MG63 (cell line): Measurements from ENCODE around the gene ATXN7L2. TPM values are rescaled to one million over a fixed set of nuclear protein-coding genes. Genes with fewer than 3 reads are reported as not detected.
"Not testable (repeated sequence)": the region's sequence is repeated elsewhere in the genome, so short reads cannot be mapped to it uniquely, and the experiment has no call there.

Experiments used
- DNase-seq: peaks from one replicate; pipeline ENCODE4 v3.0.0-alpha.2; 2020
- H3K27me3 ChIP-seq: fragments of 250-450 bp; sonication (Bioruptor Pico); 2 replicates; pipeline ENCODE4 v1.5.1; 2020; ENCODE audit warnings: mild to moderate bottlenecking, moderate library complexity
- H3K36me3 ChIP-seq: fragments of 250-450 bp; sonication (Bioruptor Pico); 2 replicates; pipeline ENCODE4 v1.5.1; 2020; ENCODE audit warnings: mild to moderate bottlenecking, moderate library complexity
- H3K4me3 ChIP-seq: fragments of 250-450 bp; sonication (Bioruptor Pico); 2 replicates; pipeline ENCODE4 v1.5.1; 2020; ENCODE audit warnings: mild to moderate bottlenecking, moderate library complexity
- H3K9me3 ChIP-seq: fragments of 250-450 bp; sonication (Bioruptor Pico); 2 replicates; pipeline ENCODE4 v1.5.1; 2020; ENCODE audit warnings: mild to moderate bottlenecking, moderate library complexity
- total RNA-seq: library from RNA; depleted of rRNA; stranded (reverse); fragments of >200 nt; shearing (Covaris generic); gene quantifications from 2 replicates; pipeline ENCODE4 v1.2.3, GENCODE V29; 2014; ENCODE audit warnings: low replicate concordance; rRNA removed

Gene ATXN7L2
- total RNA-seq, result 3.9 and 10.4 TPM in 2 replicates

DNA sequence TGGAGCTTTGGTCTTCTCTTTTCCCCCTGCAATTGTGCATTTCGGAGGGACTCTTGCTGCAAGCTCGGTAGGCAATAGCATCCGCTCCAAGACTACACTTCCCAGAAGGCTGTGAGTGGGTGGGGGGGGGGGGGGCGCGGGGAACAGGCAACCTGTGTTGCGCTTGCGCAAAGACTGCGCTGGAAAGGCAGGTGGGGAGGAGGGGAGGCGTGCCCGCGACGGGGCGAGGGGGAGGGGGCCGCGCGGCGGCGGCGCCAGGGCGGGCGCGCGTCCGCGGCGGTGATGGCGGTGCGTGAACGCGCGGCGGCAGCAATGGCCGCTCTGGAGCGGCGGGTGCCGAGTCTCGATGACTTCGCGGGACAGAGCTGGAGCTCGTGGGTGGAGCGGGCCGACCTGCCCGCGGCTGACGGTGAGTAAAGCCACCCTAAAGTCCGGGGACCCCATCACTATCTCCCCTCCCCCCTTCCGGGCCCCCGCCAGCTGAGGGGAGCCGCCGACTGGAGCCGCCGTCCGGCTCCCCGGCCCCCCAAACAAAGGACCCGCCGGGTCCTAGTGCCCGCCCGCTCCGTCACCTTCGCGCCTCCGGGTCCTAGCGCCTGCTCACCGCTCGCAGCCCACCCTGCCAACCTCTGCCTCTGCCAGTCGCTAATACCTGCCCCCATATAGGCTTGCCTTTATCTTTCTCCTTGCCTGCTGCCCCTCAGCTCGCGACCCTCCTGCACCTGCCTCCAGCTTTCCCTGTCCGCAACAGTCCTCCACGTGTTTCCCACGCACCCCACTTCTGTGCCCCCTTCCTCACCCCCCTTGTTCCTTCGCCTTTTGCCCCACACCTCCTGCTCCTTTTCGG is at the start of gene ATXN7L2:
ATXN7L2 (plus strand) TSS at position 234 of the 847 bp plus-strand sequence; CDS start at position 283, 49 bp downstream.
- peaks cover 25% of the 10 kb centered on the region for H3K27me3 ChIP-seq

GRCh38 chr1:109434484-109434883 is 49.2 kb upstream of the ATXN7L2 start:
- Histone ChIP-seq H3K27me3 (no peaks in the 10 kb centered on the region), H3K9me3 (no peaks in the 10 kb centered on the region), H3K36me3 (no peaks in the 10 kb centered on the region), H3K4me3 (no peak overlapping the region)
- no peak for DNase-seq

More for the DNA sequence above, at the start of gene ATXN7L2:
- DNase-seq, result peak; percentile 96
- no peaks in the 10 kb centered on the region for H3K9me3 ChIP-seq
- peaks cover 28% of the 10 kb centered on the region for H3K36me3 ChIP-seq
- peak within 1 kb of the TSS; percentile 95 for H3K4me3 ChIP-seq

DNA sequence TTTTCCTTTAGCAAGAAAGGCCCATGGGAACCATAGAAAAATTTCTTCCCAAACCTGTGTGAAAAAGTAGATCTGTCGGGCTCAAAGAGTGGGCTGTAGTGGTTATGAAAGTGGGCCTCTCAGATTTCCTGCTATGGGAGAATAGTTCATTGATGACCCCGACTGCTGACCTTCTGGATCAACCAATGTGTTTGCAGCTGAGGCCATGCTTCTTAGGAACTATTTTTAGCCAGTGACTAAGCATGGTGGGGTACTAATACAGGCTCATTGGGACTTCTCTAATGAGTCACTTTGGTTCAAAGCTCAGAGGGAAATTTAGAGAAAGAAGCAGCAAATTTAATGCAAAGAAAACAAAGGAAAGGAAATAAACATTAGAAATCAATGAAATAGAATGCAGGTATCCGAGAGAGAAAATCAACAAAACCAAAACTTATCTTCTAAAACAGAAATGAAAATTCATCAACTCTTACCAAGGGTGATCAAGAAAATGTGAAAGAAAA is 44.9 kb upstream of the ATXN7L2 start:
- H3K27me3 ChIP-seq, result peaks cover 22% of the 10 kb centered on the region
- H3K36me3 ChIP-seq, result no peaks in the 10 kb centered on the region
- H3K9me3 ChIP-seq, result 0 out of 2 replicates have a peak, but pooled peaks cover 3% of the 10 kb centered on the region
- peak; percentile 80 for DNase-seq
- no peak overlapping the region for H3K4me3 ChIP-seq

DNA sequence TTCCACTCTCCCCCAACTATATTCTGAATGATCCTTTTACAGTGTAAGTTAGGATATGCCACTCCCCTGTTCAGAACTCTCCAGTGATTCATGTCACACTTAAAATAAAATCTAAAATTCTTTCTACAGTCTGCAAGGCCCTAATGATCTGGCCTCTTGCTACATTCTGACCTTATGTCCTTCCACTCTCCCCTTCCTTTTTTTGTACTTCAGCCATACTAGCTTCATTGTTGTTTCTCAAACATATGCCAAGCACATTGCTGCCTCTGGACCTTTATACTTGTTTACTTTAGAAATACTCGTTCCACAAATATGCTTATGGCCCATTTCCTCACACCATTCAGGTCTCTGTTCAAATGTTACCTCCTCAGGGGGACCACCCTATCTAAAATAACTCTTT is 42.6 kb upstream of the ATXN7L2 start:
- DNase-seq, result no peak
- Histone ChIP-seq H3K9me3 (0 out of 2 replicates have a peak, but pooled peaks cover 3% of the 10 kb centered on the region), H3K4me3 (no peak overlapping the region), H3K36me3 (no peaks in the 10 kb centered on the region), H3K27me3 (peaks cover 41% of the 10 kb centered on the region)

- Histone ChIP-seq H3K4me3 (no peak overlapping the region), H3K27me3 (peaks cover 58% of the 10 kb centered on the region), H3K36me3 (no peaks in the 10 kb centered on the region), H3K9me3 (0 out of 2 replicates have a peak, but pooled peaks cover 3% of the 10 kb centered on the region)
- no peak for DNase-seq
These were observed 40.2 kb upstream of the ATXN7L2 start for GRCh38 chr1:109443476-109443875.

DNA sequence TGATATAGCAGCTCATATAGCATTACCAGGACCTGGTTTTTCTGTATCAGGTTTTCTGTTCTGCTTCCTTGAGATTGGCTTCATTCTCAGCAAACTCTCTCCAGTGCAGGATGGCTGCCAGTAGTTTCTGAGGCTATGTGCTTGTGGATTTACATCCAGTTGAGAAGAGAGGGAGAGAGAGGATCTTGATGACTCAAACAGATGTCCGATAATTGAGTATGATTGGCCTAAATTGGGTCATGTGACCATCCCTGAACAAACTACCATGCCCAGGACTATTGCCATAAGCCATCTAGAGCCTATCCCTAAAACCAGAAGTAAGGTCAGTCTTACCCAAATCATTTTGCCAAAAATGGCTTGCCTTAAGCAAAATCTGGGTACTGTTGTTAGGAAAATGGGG is 39.4 kb upstream of the ATXN7L2 start:
- DNase-seq, result no peak
- H3K4me3 ChIP-seq, result no peak overlapping the region
- H3K36me3 ChIP-seq, result no peaks in the 10 kb centered on the region
- H3K27me3 ChIP-seq, result peaks cover 66% of the 10 kb centered on the region
- H3K9me3 ChIP-seq, result peaks cover 6% of the 10 kb centered on the region; the same call in 1 of the 2 replicates

DNA sequence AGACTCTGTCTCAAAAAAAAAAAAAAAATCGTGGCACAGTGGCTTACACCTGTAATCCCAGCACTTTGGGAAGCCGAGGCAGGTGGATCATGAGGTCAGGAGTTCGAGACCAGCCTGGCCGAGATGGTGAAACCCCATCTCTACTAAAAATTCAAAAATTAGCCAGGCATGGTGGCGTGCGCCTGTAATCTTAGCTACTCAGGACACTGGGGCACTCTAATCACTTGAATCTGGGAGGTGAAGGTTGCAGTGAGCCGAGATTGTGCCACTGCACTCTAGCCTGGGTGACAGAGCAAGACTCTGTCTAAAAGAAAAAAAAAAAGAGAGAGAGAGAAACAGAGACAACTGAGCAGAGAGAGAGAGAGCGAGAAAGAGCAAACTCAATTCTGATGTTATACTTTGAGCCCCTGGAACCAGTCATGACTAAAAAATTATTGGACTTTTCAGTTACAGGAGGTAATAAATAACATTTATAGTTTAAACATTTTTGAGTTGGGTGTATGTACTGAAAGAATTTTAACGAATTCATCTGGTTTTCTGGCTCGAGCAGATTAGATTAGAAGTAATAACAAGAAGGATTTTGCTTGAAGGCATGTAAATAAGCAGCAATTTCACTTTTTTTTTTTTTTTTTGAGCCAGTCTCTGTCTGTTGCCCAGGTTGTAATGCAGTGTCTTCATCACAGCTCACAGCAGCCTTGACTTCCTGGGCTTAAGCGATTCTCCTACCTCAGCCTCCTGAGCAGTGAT is 37.6 kb upstream of the ATXN7L2 start:
- not testable (repeated sequence) for H3K4me3 ChIP-seq, H3K9me3 ChIP-seq, DNase-seq, H3K36me3 ChIP-seq
- peaks cover 79% of the 10 kb centered on the region for H3K27me3 ChIP-seq

DNA sequence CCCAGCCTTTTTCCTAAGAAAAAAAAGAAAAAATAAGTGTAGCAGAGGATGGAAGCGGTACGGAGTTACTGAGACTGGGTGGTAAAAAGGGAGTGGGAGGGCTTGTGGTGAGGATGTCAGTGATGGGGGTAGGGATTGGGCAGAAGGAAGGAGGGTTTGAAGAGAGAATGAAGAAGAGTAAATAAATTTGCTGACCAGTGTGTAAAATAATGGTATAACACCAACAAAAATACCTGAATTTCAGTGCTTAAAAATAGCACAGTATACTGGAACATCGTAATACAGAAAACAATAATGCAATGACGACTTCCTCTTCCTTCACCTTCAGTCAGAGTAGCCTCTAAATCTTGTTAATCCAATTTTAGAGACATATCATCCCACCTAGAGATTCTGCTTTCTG is 36.2 kb upstream of the ATXN7L2 start:
- DNase-seq, result no peak
- no peak overlapping the region for H3K4me3 ChIP-seq
- peaks cover 75% of the 10 kb centered on the region for H3K27me3 ChIP-seq
- peaks cover 6% of the 10 kb centered on the region; the same call in 1 of the 2 replicates for H3K9me3 ChIP-seq
- no peaks in the 10 kb centered on the region for H3K36me3 ChIP-seq

GRCh38 chr1:109454497-109455133 is 29.1 kb upstream of the ATXN7L2 start:
- peaks cover 54% of the 10 kb centered on the region for H3K27me3 ChIP-seq
- DNase-seq, result no peak

DNA sequence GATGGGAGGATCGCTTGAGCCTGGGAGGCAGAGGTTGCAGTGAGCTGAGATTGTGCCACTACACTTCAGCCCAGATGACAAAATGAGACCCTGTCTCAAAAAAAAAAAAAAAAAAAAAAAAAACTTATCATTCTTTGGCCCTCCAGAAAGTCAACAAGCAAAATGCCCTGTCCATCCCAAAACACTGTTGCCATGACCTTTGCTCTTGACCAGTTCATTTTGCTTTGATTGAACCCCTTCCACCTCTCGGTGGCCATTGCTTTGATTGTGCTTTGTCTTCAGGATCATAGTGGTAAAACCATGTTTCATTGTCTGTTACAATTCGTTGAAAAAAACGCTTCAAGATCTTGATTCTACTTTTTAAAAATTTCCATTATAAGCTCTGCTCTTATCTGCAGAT is 25.9 kb upstream of the ATXN7L2 start:
- H3K27me3 ChIP-seq, result peaks cover 64% of the 10 kb centered on the region
- DNase-seq, result no peak
- peaks cover 27% of the 10 kb centered on the region for H3K9me3 ChIP-seq
- no peaks in the 10 kb centered on the region for H3K36me3 ChIP-seq
- H3K4me3 ChIP-seq, result no peak overlapping the region

More at GRCh38 chr1:109454497-109455133, 29.1 kb upstream of the ATXN7L2 start:
- Histone ChIP-seq H3K36me3 (no peaks in the 10 kb centered on the region), H3K4me3 (no peak overlapping the region), H3K9me3 (peaks cover 20% of the 10 kb centered on the region)

- peaks cover 6% of the 10 kb centered on the region for H3K9me3 ChIP-seq
- H3K36me3 ChIP-seq, result no peaks in the 10 kb centered on the region
- H3K27me3 ChIP-seq, result peaks cover 99% of the 10 kb centered on the region
- no peak for DNase-seq
- peak overlapping the region; percentile 44 for H3K4me3 ChIP-seq
These were observed 17.6 kb upstream of the ATXN7L2 start for GRCh38 chr1:109466125-109466451.

GRCh38 chr1:109466452-109467300 is 17.0 kb upstream of the ATXN7L2 start, which contains the start of gene SYPL2:
SYPL2 (plus strand) TSS chr1:109466546; CDS start chr1:109466844, 298 bp downstream.
- peak within 1 kb of the TSS; percentile 44 for H3K4me3 ChIP-seq
- H3K27me3 ChIP-seq, result peaks cover 99% of the 10 kb centered on the region
- H3K9me3 ChIP-seq, result peaks cover under 1% of the 10 kb centered on the region; the same call in 1 of the 2 replicates
- H3K36me3 ChIP-seq, result no peaks in the 10 kb centered on the region
- DNase-seq, result peak; percentile 62

DNA sequence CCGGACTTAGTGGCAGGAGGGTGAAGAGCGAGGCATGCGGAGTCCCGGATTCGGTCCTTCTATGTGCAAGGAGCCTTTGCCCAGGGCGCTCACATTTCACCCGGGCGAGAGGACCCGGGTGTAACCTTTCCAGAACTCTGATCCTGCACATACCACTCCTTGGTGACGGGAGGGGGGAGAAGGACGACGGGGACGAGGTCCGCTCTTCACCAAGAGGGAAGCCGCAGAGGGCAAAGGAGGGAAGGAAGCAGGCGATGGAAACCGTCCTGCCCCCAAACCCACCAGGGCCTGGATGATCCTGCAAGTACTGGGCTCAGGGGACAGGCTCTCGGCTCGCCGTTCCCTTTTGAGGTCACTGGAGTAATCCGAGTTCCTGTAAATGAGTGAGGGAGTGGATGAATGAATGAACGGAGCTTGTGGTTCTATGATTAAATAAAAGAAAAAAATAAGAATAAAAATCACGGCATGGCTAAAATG is 16.4 kb upstream of the ATXN7L2 start:
- no peak overlapping the region for H3K4me3 ChIP-seq
- DNase-seq, result no peak
- no peaks in the 10 kb centered on the region for H3K9me3 ChIP-seq
- H3K27me3 ChIP-seq, result peaks cover 99% of the 10 kb centered on the region
- no peaks in the 10 kb centered on the region for H3K36me3 ChIP-seq

DNA sequence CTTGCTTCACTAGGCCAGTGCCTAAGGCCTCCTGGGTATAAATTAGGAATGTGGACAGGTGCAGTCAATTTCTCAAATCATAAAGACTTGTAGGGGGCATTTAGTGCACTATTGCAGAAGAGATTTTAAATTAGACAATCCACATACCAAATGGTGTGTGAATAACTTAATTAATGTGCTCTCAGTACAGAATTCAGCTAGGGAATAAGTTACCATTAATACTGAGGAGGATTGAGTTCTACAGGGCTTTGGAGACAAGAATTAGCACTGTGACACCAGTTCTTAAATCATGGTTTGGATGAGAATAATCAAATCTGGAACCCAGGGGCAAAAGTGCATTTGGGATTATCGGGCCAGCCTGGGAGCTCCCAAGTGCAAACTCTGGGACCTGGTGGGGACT is 15.6 kb upstream of the ATXN7L2 start:
- H3K36me3 ChIP-seq, result no peaks in the 10 kb centered on the region
- no peak overlapping the region for H3K4me3 ChIP-seq
- no peaks in the 10 kb centered on the region for H3K9me3 ChIP-seq
- DNase-seq, result no peak
- peaks cover 97% of the 10 kb centered on the region for H3K27me3 ChIP-seq

GRCh38 chr1:109468903-109469302 is 14.8 kb upstream of the ATXN7L2 start:
- no peak for DNase-seq
- peaks cover 97% of the 10 kb centered on the region for H3K27me3 ChIP-seq
- no peak overlapping the region for H3K4me3 ChIP-seq
- no peaks in the 10 kb centered on the region for H3K9me3 ChIP-seq
- H3K36me3 ChIP-seq, result no peaks in the 10 kb centered on the region

- H3K4me3 ChIP-seq, result no peak overlapping the region
- peaks cover 96% of the 10 kb centered on the region for H3K27me3 ChIP-seq
- no peaks in the 10 kb centered on the region for H3K36me3 ChIP-seq
- H3K9me3 ChIP-seq, result no peaks in the 10 kb centered on the region
- DNase-seq, result no peak
These were observed 13.5 kb upstream of the ATXN7L2 start for GRCh38 chr1:109470245-109470644.
